Thyroid gland (tissue), 4 donors: ENCODE results near the gene TTLL7.

Source experiments
- POLR2A ChIP-seq, 2 donors: fragments of 450-650 bp; IDR thresholded peaks; one replicate each; pipeline ENCODE4 v1.6.1; 2017; ENCODE audit warnings: antibody characterized with exemption in 2 of 2, mild to moderate bottlenecking in 2 of 2, moderate library complexity in 1 of 2
- TF ChIP-seq, protein P1 (sequence below), 6 experiments: fragments of 200-600 bp in 3 of 6; fragments of 450-650 bp in 3 of 6; sonication (generic) in 3 of 6; IDR thresholded peaks; one replicate each; pipeline ENCODE4 v1.5.1; 2016 to 2019; ENCODE audit warnings: antibody characterized with exemption in 6 of 6, mild to moderate bottlenecking in 2 of 6, inconsistent platforms in 1 of 6, moderate library complexity in 1 of 6

DNA sequence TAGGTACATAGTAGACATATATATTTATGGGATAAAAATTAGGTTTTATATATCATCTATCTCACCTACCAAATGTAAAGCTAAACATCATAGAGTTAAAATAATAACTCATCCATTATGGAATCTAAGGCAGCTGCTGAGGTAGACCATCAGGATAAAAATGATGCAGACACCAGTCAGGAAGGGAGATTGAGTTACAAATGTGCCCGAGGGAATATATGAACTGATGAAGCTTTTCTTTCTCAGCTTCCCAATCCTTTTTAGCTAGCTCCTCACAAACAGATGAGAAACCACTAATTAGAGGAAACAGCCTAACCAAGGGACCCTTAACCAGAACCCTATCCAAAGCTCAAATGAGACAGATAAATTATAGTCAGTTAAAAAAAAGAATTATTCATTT, 20.9 kb downstream of the TTLL7 start:
- TF ChIP-seq POLR2A (IDR thresholded peaks at IDR 0.05), result no peak
- TF ChIP-seq, protein P1, sequence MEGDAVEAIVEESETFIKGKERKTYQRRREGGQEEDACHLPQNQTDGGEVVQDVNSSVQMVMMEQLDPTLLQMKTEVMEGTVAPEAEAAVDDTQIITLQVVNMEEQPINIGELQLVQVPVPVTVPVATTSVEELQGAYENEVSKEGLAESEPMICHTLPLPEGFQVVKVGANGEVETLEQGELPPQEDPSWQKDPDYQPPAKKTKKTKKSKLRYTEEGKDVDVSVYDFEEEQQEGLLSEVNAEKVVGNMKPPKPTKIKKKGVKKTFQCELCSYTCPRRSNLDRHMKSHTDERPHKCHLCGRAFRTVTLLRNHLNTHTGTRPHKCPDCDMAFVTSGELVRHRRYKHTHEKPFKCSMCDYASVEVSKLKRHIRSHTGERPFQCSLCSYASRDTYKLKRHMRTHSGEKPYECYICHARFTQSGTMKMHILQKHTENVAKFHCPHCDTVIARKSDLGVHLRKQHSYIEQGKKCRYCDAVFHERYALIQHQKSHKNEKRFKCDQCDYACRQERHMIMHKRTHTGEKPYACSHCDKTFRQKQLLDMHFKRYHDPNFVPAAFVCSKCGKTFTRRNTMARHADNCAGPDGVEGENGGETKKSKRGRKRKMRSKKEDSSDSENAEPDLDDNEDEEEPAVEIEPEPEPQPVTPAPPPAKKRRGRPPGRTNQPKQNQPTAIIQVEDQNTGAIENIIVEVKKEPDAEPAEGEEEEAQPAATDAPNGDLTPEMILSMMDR (IDR thresholded peaks at IDR 0.05), result no peak
